ENCODE data around the gene CHAF1A.
A peak's percentile ranks its signal among the peaks of the same experiment; 100 is the strongest.

The CHAF1A gene

DNA sequence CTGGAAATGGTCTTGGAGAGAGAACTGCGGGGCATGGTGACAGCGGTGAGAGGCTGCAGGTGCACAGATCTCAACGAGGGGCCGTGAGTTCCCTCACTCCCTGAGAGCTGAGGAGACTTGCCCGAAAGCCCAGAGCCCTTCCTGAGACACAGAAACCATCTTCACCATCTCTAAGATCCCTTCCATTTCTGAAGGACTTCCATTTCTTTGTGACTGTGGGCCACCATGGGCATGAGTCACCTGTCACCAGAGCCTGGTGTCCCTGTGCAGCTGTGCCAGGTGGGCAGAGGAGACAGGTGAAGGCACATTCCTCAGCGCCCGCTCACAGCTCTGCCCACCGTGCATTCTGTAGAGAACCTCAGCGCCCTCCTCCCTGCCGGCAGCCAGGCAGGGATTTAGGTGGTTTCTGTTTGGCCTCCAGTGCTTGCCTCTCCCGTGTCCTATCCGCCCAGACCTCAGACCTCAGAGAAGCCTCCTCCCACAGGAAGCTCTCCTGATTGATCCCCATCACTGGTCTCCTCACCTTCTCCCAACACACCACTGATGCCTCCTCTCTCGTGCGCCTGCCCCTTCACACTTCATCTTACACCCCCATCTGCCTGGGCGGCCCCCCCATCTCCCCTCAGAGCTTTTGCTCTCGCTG is 26.3 kb upstream of the CHAF1A start:
- peak overlapping the region; percentile 11 for H3K9ac ChIP-seq (ENCODE audit: low read length)

DNA sequence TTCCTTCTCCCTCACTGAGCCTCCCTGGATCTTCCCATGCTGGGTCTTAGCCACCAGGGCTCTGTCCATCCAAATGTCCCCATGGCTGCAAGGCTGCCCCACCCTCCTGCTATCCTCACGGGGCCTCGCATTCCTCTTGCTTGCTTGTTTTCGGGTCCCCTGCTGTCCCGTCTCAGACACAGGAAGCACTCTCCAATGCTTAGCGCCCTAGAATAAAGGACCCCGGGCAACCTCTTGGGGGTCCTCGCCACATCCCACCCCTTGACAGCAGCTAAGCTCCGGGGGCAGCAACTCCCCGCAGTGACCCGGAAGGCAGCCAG is 25.8 kb upstream of the CHAF1A start:
- Histone ChIP-seq H3K4me1 (ENCODE audit: insufficient read depth, low read length) (peaks cover 71% of the 10 kb centered on the region), H3K4me3 (ENCODE audit: low read depth in 1 of 2, low read length in 2 of 2) (no peak overlapping the region), H3K27ac (ENCODE audit: low read depth, low read length) (no peak overlapping the region), H3K9ac (ENCODE audit: low read length) (peak overlapping the region; percentile 11), H3K27me3 (ENCODE audit: control insufficient read depth in 1 of 2, insufficient read depth in 2 of 2, low read length in 2 of 2) (no peaks in the 10 kb centered on the region), H3K9me3 (ENCODE audit: low read length) (no peaks in the 10 kb centered on the region), H3K36me3 (ENCODE audit: insufficient read depth, low read length) (no peaks in the 10 kb centered on the region)

More for the DNA sequence above, 26.3 kb upstream of the CHAF1A start:
- Histone ChIP-seq H3K9me3 (ENCODE audit: low read length) (no peaks in the 10 kb centered on the region), H3K27me3 (ENCODE audit: control insufficient read depth in 1 of 2, insufficient read depth in 2 of 2, low read length in 2 of 2) (no peaks in the 10 kb centered on the region), H3K4me3 (ENCODE audit: low read depth in 1 of 2, low read length in 2 of 2) (no peak overlapping the region), H3K4me1 (ENCODE audit: insufficient read depth, low read length) (peaks cover 73% of the 10 kb centered on the region), H3K27ac (ENCODE audit: low read depth, low read length) (no peak overlapping the region), H3K36me3 (ENCODE audit: insufficient read depth, low read length) (no peaks in the 10 kb centered on the region)

DNA sequence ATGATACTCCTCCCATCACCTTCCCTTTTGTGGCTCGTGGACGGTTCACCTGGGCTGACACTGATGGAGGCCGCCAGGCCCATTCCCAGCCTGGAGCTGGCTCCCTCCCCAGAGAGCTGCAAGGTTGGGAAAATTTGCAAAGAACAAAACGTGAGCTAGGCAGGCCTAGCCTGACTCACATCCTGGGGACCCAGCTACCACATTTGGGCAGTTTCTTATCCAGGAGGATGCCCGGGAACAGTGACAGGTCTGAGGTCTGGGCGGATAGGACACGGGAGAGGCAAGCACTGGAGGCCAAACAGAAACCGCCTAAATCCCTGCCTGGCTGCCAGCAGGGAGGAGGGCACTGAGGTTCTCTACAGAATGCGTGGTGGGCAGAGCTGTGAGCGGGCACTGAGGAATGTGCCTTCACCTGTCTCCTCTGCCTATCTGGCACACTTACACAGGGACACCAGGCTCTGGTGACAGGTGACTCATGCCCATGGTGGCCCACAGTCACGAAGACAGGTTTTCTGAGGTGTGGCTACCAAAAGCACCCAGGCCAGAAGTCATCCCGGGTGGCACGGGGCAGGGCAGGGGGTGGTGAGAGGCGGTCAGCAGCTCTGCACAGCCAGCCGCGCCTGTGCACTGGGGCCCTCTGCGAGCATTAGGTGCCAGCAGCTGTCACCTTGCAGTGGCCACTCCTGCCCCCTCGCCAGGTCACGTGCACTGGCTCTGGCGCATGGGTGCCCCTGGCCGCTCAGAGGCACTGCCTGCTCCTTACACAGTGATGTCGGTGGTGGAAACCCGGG is 25.3 kb upstream of the CHAF1A start:
- peaks cover 66% of the 10 kb centered on the region for H3K4me1 ChIP-seq (ENCODE audit: insufficient read depth, low read length)
- H3K27ac ChIP-seq (ENCODE audit: low read depth, low read length): no peak overlapping the region
- H3K36me3 ChIP-seq (ENCODE audit: insufficient read depth, low read length): no peaks in the 10 kb centered on the region
- no peak overlapping the region for H3K9ac ChIP-seq (ENCODE audit: low read length)
- no peak overlapping the region for H3K4me3 ChIP-seq (ENCODE audit: low read depth in 1 of 2, low read length in 2 of 2)
- no peaks in the 10 kb centered on the region for H3K27me3 ChIP-seq (ENCODE audit: control insufficient read depth in 1 of 2, insufficient read depth in 2 of 2, low read length in 2 of 2)
- H3K9me3 ChIP-seq (ENCODE audit: low read length): no peaks in the 10 kb centered on the region

DNA sequence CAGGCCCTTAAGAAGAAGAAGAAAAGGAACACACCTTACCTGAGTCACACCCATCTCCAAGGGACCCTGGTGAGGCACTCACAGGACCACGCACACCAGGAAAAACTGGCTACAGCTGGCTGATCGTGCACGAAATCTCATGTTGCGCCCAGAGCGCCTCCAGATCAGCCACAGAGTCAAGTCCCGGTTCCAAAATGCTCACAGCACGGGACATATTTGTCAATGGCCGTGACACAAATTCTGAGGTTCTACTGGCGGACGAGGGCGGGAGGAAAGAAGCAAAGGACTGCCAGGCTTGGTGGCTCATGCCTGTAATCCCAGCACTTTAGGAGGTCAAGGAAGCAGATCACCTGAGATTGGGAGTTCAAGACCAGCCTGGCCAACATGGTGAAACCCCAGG is 23.6 kb upstream of the CHAF1A start:
- Histone ChIP-seq H3K4me3 (ENCODE audit: low read depth in 1 of 2, low read length in 2 of 2) (no peak overlapping the region), H3K4me1 (ENCODE audit: insufficient read depth, low read length) (peaks cover 49% of the 10 kb centered on the region), H3K27me3 (ENCODE audit: control insufficient read depth in 1 of 2, insufficient read depth in 2 of 2, low read length in 2 of 2) (no peaks in the 10 kb centered on the region), H3K36me3 (ENCODE audit: insufficient read depth, low read length) (peaks cover 5% of the 10 kb centered on the region), H3K9ac (ENCODE audit: low read length) (no peak overlapping the region), H3K27ac (ENCODE audit: low read depth, low read length) (no peak overlapping the region), H3K9me3 (ENCODE audit: low read length) (no peaks in the 10 kb centered on the region)

DNA sequence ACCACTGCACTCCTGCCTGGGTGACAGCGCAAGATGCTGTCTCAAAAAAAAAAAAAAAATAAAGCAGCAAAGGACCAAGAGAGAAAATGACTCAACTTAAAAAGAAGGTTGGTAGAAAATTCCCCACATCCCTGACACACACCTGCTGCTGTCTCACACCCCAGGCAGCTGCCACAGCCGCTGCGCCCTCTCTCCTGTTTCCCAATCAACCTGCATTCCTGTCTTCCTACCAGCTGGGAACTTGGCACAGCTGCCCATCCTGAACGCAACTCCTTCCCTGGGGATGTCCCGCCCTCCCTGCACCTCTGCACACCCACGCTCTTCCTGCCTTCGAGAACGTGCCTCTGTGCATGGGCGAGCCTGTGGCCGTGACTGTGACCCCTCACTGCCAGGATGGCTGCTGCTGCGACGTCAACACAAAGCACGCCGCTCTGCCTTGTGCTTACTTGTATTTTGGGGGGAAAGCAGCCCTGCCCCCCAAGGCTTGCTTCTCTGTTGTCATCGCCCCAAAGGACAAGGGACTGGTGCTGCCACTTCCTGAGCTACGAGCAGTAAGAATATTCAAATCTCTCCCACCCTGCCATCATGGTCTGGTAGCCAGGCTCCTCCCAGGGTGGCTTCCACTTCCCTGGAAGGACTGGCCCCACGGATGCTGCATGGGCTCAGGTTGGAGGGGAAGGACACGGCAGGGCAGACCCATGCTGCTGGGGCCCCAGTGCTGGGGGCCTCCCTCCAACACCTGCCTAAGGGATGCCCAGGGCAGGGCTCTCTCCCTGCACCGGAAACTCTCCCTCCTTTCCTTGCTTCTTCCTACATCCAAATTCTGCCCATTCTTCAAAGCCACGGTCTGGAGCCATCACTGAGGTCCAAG is 22.8 kb upstream of the CHAF1A start:
- peaks cover 42% of the 10 kb centered on the region for H3K4me1 ChIP-seq (ENCODE audit: insufficient read depth, low read length)
- H3K36me3 ChIP-seq (ENCODE audit: insufficient read depth, low read length): peaks cover 12% of the 10 kb centered on the region
- no peak overlapping the region for H3K9ac ChIP-seq (ENCODE audit: low read length)
- no peaks in the 10 kb centered on the region for H3K27me3 ChIP-seq (ENCODE audit: control insufficient read depth in 1 of 2, insufficient read depth in 2 of 2, low read length in 2 of 2)
- no peaks in the 10 kb centered on the region for H3K9me3 ChIP-seq (ENCODE audit: low read length)
- no peak overlapping the region for H3K27ac ChIP-seq (ENCODE audit: low read depth, low read length)
- H3K4me3 ChIP-seq (ENCODE audit: low read depth in 1 of 2, low read length in 2 of 2): no peak overlapping the region

DNA sequence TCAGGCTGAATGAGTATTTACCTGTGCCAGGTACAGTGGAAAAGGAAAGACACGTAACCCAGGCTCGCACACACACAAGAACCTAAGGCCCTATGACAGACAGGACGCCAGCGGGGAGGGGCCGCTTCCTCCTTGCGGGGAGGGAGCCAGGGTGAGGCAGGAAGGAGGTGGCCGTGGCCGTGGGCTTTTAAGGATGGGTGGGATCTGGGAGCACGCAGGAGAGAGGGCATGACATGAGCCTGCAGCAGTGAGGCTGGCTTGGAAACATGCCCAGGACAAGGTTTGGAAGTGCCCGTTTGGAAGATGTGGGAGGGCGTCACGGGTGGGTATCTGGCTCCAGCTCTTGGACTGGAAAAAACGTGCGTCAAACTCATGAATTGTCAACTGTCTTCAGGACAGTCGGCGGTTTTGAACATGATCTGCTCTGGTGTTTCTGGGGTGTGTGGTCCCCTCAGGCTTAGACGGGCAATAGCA is 22.1 kb upstream of the CHAF1A start:
- Histone ChIP-seq H3K9me3 (ENCODE audit: low read length) (no peaks in the 10 kb centered on the region), H3K27ac (ENCODE audit: low read depth, low read length) (no peak overlapping the region), H3K9ac (ENCODE audit: low read length) (no peak overlapping the region), H3K4me1 (ENCODE audit: insufficient read depth, low read length) (peaks cover 35% of the 10 kb centered on the region), H3K27me3 (ENCODE audit: control insufficient read depth in 1 of 2, insufficient read depth in 2 of 2, low read length in 2 of 2) (no peaks in the 10 kb centered on the region), H3K4me3 (ENCODE audit: low read depth in 1 of 2, low read length in 2 of 2) (no peak overlapping the region), H3K36me3 (ENCODE audit: insufficient read depth, low read length) (peaks cover 13% of the 10 kb centered on the region)

DNA sequence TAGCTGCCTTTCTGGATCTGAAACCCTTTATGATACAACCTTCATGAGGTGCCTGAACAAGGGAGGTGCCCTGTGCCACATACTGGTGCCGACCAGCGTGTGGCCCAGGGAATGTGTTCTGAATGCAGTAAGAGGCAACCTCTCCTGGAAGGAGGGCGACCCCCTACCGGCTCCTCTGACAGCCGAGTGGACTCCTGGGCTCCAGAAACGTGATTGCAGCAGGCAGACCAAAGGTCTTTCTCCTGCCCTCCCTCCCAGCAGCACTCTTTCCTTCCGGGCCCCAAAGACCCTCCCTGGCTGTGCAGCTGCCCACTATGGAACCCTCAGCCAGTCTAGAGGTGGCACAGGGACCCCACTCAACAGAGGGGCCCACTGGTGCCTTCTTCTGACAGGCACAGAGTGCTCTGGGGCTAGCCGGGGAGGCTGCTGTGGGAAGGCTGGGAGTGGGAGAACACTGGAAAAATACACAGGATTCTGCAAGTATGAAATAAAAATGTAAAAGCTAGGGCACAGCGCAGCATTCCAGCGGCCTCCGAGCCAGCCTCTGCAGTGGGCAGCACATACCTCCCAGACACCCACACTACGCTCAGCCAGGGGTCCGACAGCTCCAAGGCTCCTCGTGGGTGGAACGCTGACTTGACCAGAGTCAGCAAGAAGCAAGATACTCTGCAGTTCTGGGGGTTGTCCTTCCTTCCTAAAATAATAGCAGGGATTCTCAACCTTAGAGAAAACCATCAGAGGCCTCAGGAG is 17.0 kb upstream of the CHAF1A start:
- H3K9me3 ChIP-seq (ENCODE audit: low read length): no peaks in the 10 kb centered on the region
- H3K9ac ChIP-seq (ENCODE audit: low read length): no peak overlapping the region
- H3K27me3 ChIP-seq (ENCODE audit: control insufficient read depth in 1 of 2, insufficient read depth in 2 of 2, low read length in 2 of 2): no peaks in the 10 kb centered on the region
- H3K4me3 ChIP-seq (ENCODE audit: low read depth in 1 of 2, low read length in 2 of 2): no peak overlapping the region
- peaks cover 19% of the 10 kb centered on the region for H3K36me3 ChIP-seq (ENCODE audit: insufficient read depth, low read length)
- no peak overlapping the region for H3K27ac ChIP-seq (ENCODE audit: low read depth, low read length)
- H3K4me1 ChIP-seq (ENCODE audit: insufficient read depth, low read length): peaks cover 34% of the 10 kb centered on the region

DNA sequence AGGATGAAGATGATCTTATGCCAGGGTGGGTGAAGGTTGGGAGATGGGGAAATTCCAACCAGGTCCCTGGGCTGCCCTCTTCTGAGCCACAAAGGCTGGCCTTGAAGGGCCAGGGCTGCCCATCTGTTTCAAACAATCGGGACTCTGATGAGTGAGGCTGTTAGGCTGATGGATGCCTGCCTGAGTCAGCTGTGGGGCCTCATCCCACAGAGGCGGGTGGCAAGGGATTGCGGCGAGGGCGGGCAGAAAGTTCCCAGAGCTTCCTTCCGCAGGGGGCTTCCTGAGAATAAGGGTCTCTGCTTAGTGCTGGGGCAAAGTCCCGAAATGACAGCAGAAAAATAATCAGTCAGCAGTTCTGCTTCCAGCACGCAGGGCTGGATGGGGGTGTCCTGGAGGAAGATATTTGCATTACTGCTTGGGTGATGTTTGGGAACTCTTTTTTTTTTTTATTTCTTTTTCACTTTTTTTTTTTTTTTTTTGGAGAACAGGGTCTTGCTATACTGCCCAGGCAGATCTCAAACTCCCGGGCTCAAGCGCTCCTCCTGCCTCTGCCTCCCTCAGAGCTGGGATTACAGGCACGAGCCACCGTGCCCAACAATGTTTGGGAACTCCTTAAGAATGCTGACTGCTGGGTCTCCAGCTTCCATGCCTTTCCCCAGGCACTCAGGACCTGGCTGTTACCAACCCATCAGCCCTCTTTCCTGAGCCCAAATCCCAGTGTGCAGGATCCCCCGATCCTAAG is 16.2 kb upstream of the CHAF1A start:
- H3K9ac ChIP-seq (ENCODE audit: low read length): no peak overlapping the region
- peaks cover 38% of the 10 kb centered on the region for H3K4me1 ChIP-seq (ENCODE audit: insufficient read depth, low read length)
- no peak overlapping the region for H3K4me3 ChIP-seq (ENCODE audit: low read depth in 1 of 2, low read length in 2 of 2)
- H3K27ac ChIP-seq (ENCODE audit: low read depth, low read length): no peak overlapping the region
- no peaks in the 10 kb centered on the region for H3K27me3 ChIP-seq (ENCODE audit: control insufficient read depth in 1 of 2, insufficient read depth in 2 of 2, low read length in 2 of 2)
- H3K9me3 ChIP-seq (ENCODE audit: low read length): no peaks in the 10 kb centered on the region
- peaks cover 19% of the 10 kb centered on the region for H3K36me3 ChIP-seq (ENCODE audit: insufficient read depth, low read length)

DNA sequence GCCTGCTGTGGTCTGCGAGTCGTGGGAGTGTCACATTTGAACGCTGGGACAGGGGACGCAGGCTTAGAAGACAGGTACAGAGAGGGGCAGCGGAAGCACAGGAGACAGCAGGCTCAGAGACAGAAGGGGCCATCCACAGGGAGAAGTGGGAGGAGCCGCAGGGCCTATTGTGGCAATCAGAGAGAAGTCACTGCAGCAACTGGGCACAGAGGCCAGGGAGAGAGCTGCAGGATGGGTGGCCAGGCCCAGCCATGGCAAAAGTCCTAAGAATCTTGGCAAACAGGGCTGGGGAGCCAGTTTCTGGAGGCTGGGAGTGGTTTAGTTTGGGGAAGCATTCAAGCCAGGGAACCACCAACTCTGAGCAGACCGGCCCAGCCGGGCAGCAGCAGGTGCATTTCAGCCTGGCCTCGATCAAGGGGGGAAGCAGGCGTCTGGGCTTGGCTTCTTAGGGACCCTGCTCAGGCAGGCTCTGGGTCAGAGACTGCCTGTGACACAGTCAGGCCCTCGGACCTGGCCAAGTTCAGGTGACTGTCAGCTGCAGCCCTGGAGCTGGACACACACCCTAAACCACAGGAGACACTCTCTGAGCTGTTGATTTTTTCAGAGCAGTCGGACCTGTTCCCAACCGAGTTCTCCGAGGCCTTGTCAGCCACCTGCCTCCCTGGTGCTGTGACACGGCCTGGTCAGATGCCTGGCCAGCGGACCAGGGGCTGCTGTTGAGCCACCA is 13.9 kb upstream of the CHAF1A start:
- Histone ChIP-seq H3K9me3 (ENCODE audit: low read length) (no peaks in the 10 kb centered on the region), H3K4me3 (ENCODE audit: low read depth in 1 of 2, low read length in 2 of 2) (no peak overlapping the region), H3K4me1 (ENCODE audit: insufficient read depth, low read length) (peaks cover 46% of the 10 kb centered on the region), H3K36me3 (ENCODE audit: insufficient read depth, low read length) (peaks cover 16% of the 10 kb centered on the region), H3K9ac (ENCODE audit: low read length) (peak overlapping the region; percentile 27), H3K27me3 (ENCODE audit: control insufficient read depth in 1 of 2, insufficient read depth in 2 of 2, low read length in 2 of 2) (no peaks in the 10 kb centered on the region), H3K27ac (ENCODE audit: low read depth, low read length) (peak overlapping the region; percentile 48)

DNA sequence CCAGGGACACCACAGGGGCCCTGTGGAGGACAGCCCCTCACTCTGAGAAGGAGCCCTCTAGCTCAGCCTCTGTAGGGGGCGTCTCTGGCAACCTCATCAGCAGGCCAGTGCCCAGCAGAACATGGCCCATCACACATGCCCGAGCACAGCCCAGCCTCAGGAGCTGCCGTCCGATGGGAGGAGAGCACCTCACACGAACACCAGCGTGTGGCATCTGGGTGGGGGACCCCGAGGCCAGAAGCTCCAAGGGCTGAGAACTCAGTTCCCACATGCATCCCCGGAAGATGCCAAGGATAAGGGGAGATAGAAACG is 13.4 kb upstream of the CHAF1A start:
- Histone ChIP-seq H3K4me3 (ENCODE audit: low read depth in 1 of 2, low read length in 2 of 2) (no peak overlapping the region), H3K9me3 (ENCODE audit: low read length) (no peaks in the 10 kb centered on the region), H3K36me3 (ENCODE audit: insufficient read depth, low read length) (peaks cover 13% of the 10 kb centered on the region), H3K4me1 (ENCODE audit: insufficient read depth, low read length) (peaks cover 49% of the 10 kb centered on the region), H3K27me3 (ENCODE audit: control insufficient read depth in 1 of 2, insufficient read depth in 2 of 2, low read length in 2 of 2) (no peaks in the 10 kb centered on the region), H3K27ac (ENCODE audit: low read depth, low read length) (peak overlapping the region; percentile 48), H3K9ac (ENCODE audit: low read length) (peak overlapping the region; percentile 27)

Data from muscle layer of colon (tissue), 2 donors.